ENCODE data around the gene CLCNKA.

The CLCNKA gene

GRCh38 chr1:15992187-15992553 lies 29.7 kb upstream of the CLCNKA start:
- DNase-seq (ENCODE audit: insufficient read length, low spot score) = no peak
- no peak for TF ChIP-seq CTCF (IDR thresholded peaks at IDR 0.05; ENCODE audit: insufficient read depth, missing control alignments)
- FAIRE-seq = no peak

GRCh38 chr1:15992582-15993500 lies 29.0 kb upstream of the CLCNKA start:
- DNase-seq (ENCODE audit: insufficient read length, low spot score) (no peak), FAIRE-seq (no peak)
- TF ChIP-seq CTCF (IDR thresholded peaks at IDR 0.05; ENCODE audit: insufficient read depth, missing control alignments) = no peak

- no peak for TF ChIP-seq CTCF (IDR thresholded peaks at IDR 0.05; ENCODE audit: insufficient read depth, missing control alignments)
- FAIRE-seq (no peak), DNase-seq (ENCODE audit: insufficient read length, low spot score) (no peak)
Observed at GRCh38 chr1:15993666-15994065, 28.2 kb upstream of the CLCNKA start.

GRCh38 chr1:15994081-15994480 lies 27.8 kb upstream of the CLCNKA start:
- DNase-seq (ENCODE audit: insufficient read length, low spot score) = no peak
- TF ChIP-seq CTCF (IDR thresholded peaks at IDR 0.05; ENCODE audit: insufficient read depth, missing control alignments) = no peak
- no peak for FAIRE-seq

- DNase-seq (ENCODE audit: insufficient read length, low spot score) = no peak
- peak; percentile 39 for TF ChIP-seq CTCF (IDR thresholded peaks at IDR 0.05; ENCODE audit: insufficient read depth, missing control alignments)
- FAIRE-seq = no peak
Observed at GRCh38 chr1:15994590-15995351, 27.1 kb upstream of the CLCNKA start.

GRCh38 chr1:15997076-15997585 lies 24.7 kb upstream of the CLCNKA start:
- no peak for TF ChIP-seq CTCF (IDR thresholded peaks at IDR 0.05; ENCODE audit: insufficient read depth, missing control alignments)
- no peak for DNase-seq (ENCODE audit: insufficient read length, low spot score)
- no peak for FAIRE-seq
